SJSA1 (cell line): ENCODE data around the gene IL1RAPL1. TPM values are rescaled to one million over a fixed set of nuclear protein-coding genes. Genes with fewer than 3 reads are reported as not detected.

Experiments used
- DNase-seq, 2 experiments: peaks; one replicate each; pipeline ENCODE4 v3.0.0-alpha.2; 2015 to 2020; ENCODE audit warnings: low spot score in 2 of 2, low read depth in 1 of 2
- H3K27ac ChIP-seq: fragments of 250-450 bp; sonication (Bioruptor Pico); 2 replicates; pipeline ENCODE4 v1.5.1; 2020; ENCODE audit warnings: mild to moderate bottlenecking, moderate library complexity
- H3K27me3 ChIP-seq: fragments of 250-450 bp; sonication (Bioruptor Pico); replicated peaks from 2 replicates; pipeline ENCODE4 v1.5.1; 2020; ENCODE audit warnings: mild to moderate bottlenecking, moderate library complexity
- H3K36me3 ChIP-seq: fragments of 250-450 bp; sonication (Bioruptor Pico); 2 replicates; pipeline ENCODE4 v1.5.1; 2020; ENCODE audit warnings: mild to moderate bottlenecking
- H3K4me1 ChIP-seq: fragments of 250-450 bp; sonication (Bioruptor Pico); replicated peaks from 2 replicates; pipeline ENCODE4 v1.6.1; 2021; ENCODE audit warnings: mild to moderate bottlenecking
- H3K4me3 ChIP-seq: fragments of 250-450 bp; sonication (Bioruptor Pico); 2 replicates; pipeline ENCODE4 v1.5.1; 2020; ENCODE audit warnings: mild to moderate bottlenecking
- H3K9me3 ChIP-seq: fragments of 250-450 bp; sonication (Bioruptor Pico); replicated peaks from 2 replicates; pipeline ENCODE4 v1.5.1; 2020; ENCODE audit warnings: mild to moderate bottlenecking
- total RNA-seq: library from RNA; depleted of rRNA; stranded (reverse); fragments of >200 nt; shearing (Covaris generic); gene quantifications from 2 replicates; pipeline ENCODE4 v1.2.3, GENCODE V29; 2014

Gene IL1RAPL1
- total RNA-seq, 1 experiment from 2014 or later, result not detected

- DNase-seq, result no peak
- Histone ChIP-seq H3K9me3 (no peaks in the 10 kb centered on the region), H3K27ac (no peak overlapping the region)
These were observed 289.7 kb downstream of the IL1RAPL1 start for GRCh38 chrX:28876901-28877300.

GRCh38 chrX:28880136-28880535 is 292.9 kb downstream of the IL1RAPL1 start:
- Histone ChIP-seq H3K4me3 (no peak overlapping the region), H3K27me3 (no peaks in the 10 kb centered on the region), H3K27ac (no peak overlapping the region), H3K4me1 (no peaks in the 10 kb centered on the region), H3K9me3 (no peaks in the 10 kb centered on the region), H3K36me3 (no peaks in the 10 kb centered on the region)
- DNase-seq, result no peak

More at GRCh38 chrX:28876901-28877300, 289.7 kb downstream of the IL1RAPL1 start:
- H3K27me3 ChIP-seq, result no peaks in the 10 kb centered on the region
- H3K4me1 ChIP-seq, result no peaks in the 10 kb centered on the region
- no peak overlapping the region for H3K4me3 ChIP-seq
- no peaks in the 10 kb centered on the region for H3K36me3 ChIP-seq

- no peak for DNase-seq
- H3K36me3 ChIP-seq, result no peaks in the 10 kb centered on the region
- H3K9me3 ChIP-seq, result no peaks in the 10 kb centered on the region
- no peak overlapping the region for H3K27ac ChIP-seq
- no peaks in the 10 kb centered on the region for H3K27me3 ChIP-seq
- H3K4me1 ChIP-seq, result no peaks in the 10 kb centered on the region
- no peak overlapping the region for H3K4me3 ChIP-seq
These were observed 297.6 kb downstream of the IL1RAPL1 start for GRCh38 chrX:28884823-28885222.

- no peak overlapping the region for H3K27ac ChIP-seq
- no peak for DNase-seq
These were observed 301.2 kb downstream of the IL1RAPL1 start for GRCh38 chrX:28888416-28888815.

DNA sequence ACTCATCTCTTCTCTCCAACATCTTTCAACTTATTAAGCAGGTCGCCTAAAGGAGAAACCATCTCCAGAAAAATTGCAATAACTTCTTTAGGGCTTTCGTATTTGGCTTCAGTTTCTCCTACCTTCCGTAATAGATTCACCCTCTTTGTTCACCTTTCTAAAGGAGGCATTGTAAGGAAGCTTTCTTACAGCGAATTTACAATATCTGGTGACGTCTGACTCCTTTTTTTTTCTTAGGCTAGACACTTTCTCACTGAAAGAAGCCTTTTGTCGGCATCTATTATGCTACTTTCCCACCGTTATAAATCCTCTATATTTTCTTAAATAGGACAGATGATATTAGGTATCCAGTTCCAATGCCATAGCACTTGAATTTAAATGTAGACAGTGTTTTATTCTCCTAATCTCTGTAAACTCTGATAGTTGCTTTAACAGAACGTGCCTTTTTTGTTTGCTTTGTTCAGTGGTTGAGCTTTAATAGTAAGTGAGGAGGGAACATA is 302.4 kb downstream of the IL1RAPL1 start:
- no peak for DNase-seq
- Histone ChIP-seq H3K9me3 (no peaks in the 10 kb centered on the region), H3K27ac (no peak overlapping the region), H3K36me3 (no peaks in the 10 kb centered on the region), H3K27me3 (no peaks in the 10 kb centered on the region), H3K4me1 (no peaks in the 10 kb centered on the region), H3K4me3 (no peak overlapping the region)

More at GRCh38 chrX:28888416-28888815, 301.2 kb downstream of the IL1RAPL1 start:
- Histone ChIP-seq H3K4me1 (no peaks in the 10 kb centered on the region), H3K36me3 (no peaks in the 10 kb centered on the region), H3K9me3 (no peaks in the 10 kb centered on the region), H3K4me3 (no peak overlapping the region), H3K27me3 (no peaks in the 10 kb centered on the region)

- DNase-seq, result no peak
- Histone ChIP-seq H3K36me3 (no peaks in the 10 kb centered on the region), H3K4me1 (no peaks in the 10 kb centered on the region), H3K4me3 (no peak overlapping the region), H3K27ac (no peak overlapping the region), H3K9me3 (no peaks in the 10 kb centered on the region), H3K27me3 (no peaks in the 10 kb centered on the region)
These were observed 314.4 kb downstream of the IL1RAPL1 start for GRCh38 chrX:28901637-28902036.

DNA sequence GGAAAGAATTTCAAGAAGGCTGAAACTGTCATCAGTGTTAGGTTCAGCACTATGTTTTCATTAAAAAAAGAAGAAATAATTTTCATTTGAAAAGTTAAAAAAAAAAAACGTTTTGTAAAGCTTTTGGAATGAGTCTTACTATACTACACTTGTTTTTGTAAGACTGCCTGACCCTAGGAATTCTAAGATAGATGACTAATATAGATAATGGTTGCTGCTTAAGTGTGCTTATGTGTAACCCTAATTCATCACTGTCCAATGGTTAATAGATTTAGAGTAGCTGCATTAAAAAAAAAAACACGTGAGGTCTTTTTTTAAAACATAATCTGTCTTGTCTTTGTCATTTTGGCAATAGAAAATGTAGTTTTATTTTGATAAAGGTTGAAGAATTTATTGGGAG is 323.2 kb downstream of the IL1RAPL1 start:
- DNase-seq, result no peak
- H3K36me3 ChIP-seq, result no peaks in the 10 kb centered on the region

GRCh38 chrX:28920153-28920943 is 333.1 kb downstream of the IL1RAPL1 start:
- Histone ChIP-seq H3K36me3 (no peaks in the 10 kb centered on the region), H3K4me1 (no peaks in the 10 kb centered on the region), H3K9me3 (no peaks in the 10 kb centered on the region), H3K4me3 (no peak overlapping the region), H3K27ac (no peak overlapping the region), H3K27me3 (no peaks in the 10 kb centered on the region)
- DNase-seq, result no peak

More for the DNA sequence above, 323.2 kb downstream of the IL1RAPL1 start:
- Histone ChIP-seq H3K4me1 (no peaks in the 10 kb centered on the region), H3K27me3 (no peaks in the 10 kb centered on the region), H3K4me3 (no peak overlapping the region), H3K27ac (no peak overlapping the region), H3K9me3 (no peaks in the 10 kb centered on the region)

DNA sequence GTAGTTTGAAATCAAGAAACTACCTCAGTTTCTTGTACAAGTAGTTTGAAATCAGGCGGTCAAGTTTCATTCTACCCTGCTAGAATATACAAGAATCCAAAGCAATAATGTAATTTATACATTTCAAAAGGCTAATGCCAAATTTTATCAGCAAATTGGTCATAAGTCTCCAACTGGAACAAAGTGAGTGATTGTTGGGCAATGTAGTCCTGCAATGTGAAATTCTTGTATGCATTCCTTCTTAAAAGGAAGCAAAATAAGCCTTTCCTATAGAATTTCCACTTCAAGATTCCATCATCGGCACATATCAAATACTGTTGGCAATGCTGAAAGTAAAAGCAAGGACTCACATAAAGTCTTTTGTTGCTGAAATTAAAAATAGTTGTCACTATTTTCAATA is 334.9 kb downstream of the IL1RAPL1 start:
- no peak for DNase-seq
- Histone ChIP-seq H3K4me1 (no peaks in the 10 kb centered on the region), H3K9me3 (no peaks in the 10 kb centered on the region), H3K27ac (no peak overlapping the region), H3K36me3 (no peaks in the 10 kb centered on the region), H3K27me3 (no peaks in the 10 kb centered on the region), H3K4me3 (no peak overlapping the region)

GRCh38 chrX:28946846-28947245 is 359.6 kb downstream of the IL1RAPL1 start:
- H3K27me3 ChIP-seq, result no peaks in the 10 kb centered on the region
- DNase-seq, result no peak
- H3K27ac ChIP-seq, result no peak overlapping the region
- no peaks in the 10 kb centered on the region for H3K4me1 ChIP-seq
- H3K4me3 ChIP-seq, result no peak overlapping the region
- no peaks in the 10 kb centered on the region for H3K9me3 ChIP-seq
- no peaks in the 10 kb centered on the region for H3K36me3 ChIP-seq

- Histone ChIP-seq H3K4me3 (no peak overlapping the region), H3K9me3 (no peaks in the 10 kb centered on the region), H3K27ac (no peak overlapping the region), H3K27me3 (no peaks in the 10 kb centered on the region), H3K4me1 (no peaks in the 10 kb centered on the region), H3K36me3 (no peaks in the 10 kb centered on the region)
- DNase-seq, result no peak
These were observed 372.8 kb downstream of the IL1RAPL1 start for GRCh38 chrX:28960063-28960462.

DNA sequence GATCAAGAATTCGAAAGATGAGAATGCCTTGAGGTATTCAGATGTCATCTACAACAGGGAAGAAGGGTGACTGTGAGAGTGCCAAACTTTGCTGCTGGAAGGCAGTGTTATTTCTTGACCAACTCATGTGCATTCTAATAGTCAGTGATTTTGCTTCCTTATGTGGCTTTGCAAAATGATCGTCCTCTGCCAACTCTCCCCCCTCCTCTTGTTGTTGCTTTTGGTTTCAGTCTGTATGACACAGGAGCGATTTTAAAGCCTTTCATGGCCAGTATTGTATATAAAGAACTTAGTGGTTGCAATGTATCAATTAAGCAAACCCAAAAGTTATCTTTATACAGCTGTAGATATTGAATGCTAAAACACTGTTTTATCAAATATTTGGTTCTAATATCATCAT is 379.1 kb downstream of the IL1RAPL1 start:
- no peak overlapping the region for H3K4me3 ChIP-seq
- DNase-seq, result no peak

DNA sequence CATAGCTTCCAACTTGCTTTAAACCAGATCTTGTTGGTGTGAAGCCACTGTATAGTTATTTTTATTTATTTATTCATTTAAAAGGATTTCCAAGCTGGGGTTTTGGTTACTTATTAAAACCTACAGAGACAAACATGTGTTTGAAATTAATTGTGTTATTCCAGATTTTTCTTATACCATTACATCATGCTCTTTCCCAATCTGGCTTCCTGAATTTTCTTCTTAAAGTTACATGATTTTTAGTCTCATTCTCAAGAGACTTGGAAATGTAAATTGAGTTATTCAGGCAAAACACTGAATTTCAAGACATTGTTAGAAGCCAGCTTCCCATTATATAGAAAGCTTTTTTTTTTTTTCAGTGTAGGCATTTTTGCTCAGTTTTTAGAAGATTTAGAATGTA is 381.9 kb downstream of the IL1RAPL1 start:
- Histone ChIP-seq H3K4me1 (no peaks in the 10 kb centered on the region), H3K27ac (no peak overlapping the region), H3K36me3 (no peaks in the 10 kb centered on the region), H3K27me3 (no peaks in the 10 kb centered on the region), H3K9me3 (no peaks in the 10 kb centered on the region), H3K4me3 (no peak overlapping the region)
- no peak for DNase-seq

More for the DNA sequence above, 379.1 kb downstream of the IL1RAPL1 start:
- no peaks in the 10 kb centered on the region for H3K27me3 ChIP-seq
- H3K36me3 ChIP-seq, result no peaks in the 10 kb centered on the region
- no peak overlapping the region for H3K27ac ChIP-seq
- no peaks in the 10 kb centered on the region for H3K9me3 ChIP-seq
- H3K4me1 ChIP-seq, result no peaks in the 10 kb centered on the region

GRCh38 chrX:28979877-28980276 is 392.6 kb downstream of the IL1RAPL1 start:
- H3K27ac ChIP-seq, result no peak overlapping the region
- H3K9me3 ChIP-seq, result no peaks in the 10 kb centered on the region
- no peaks in the 10 kb centered on the region for H3K36me3 ChIP-seq
- H3K4me3 ChIP-seq, result no peak overlapping the region
- no peaks in the 10 kb centered on the region for H3K4me1 ChIP-seq
- H3K27me3 ChIP-seq, result no peaks in the 10 kb centered on the region
- no peak for DNase-seq
